GM18519 (cell line): ENCODE measurements around the gene CCR7.
"Not testable (repeated sequence)": the region's sequence is repeated elsewhere in the genome, so short reads cannot be mapped to it uniquely, and the experiment has no call there.

ENCODE experiments used
- ATAC-seq: cut with Tn5 transposase; IDR thresholded peaks from one replicate; pipeline ENCODE4 v1.9.1; 2021; ENCODE audit warnings: mild to moderate bottlenecking, moderate library complexity; ENCODE audit not compliant: unreplicated experiment, low FRiP score

The CCR7 gene

GRCh38 chr17:40597556-40598300 is 32.5 kb upstream of the CCR7 start:
- no peak for ATAC-seq

GRCh38 chr17:40597156-40597555 is 31.9 kb upstream of the CCR7 start:
- no peak for ATAC-seq

DNA sequence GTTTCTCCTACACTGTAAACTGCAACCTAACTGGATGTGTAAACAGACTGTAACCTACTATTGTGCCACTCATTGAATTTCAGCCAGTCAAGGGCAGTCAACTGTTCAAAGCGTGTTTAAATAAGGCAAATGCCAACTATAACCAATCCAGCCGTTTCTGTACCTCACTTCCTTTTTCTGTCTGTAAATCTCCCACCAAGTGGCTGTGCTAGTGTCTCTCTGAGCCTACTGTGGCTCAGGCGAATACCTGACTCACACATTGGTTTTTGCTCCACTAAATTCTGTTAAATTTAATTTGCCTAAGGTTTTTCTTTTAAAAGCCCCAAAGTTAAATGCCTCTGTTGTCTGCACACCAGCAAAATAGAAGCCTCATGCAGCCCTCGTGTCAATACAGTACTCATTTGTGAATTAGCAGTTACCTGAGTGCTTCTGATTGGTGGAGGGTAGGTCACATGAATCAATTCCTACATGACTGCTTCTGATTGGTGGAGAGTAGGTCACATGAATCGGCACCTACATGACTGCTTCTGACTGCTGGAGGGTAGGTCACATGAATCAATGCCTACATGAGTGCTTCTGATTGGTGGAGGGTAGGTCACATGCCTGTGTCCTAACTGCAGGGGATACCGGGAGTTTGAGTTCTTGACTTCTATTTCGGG is 31.1 kb upstream of the CCR7 start:
- ATAC-seq = no peak

- ATAC-seq = no peak
These were observed 25.5 kb upstream of the CCR7 start for GRCh38 chr17:40590742-40591141.

DNA sequence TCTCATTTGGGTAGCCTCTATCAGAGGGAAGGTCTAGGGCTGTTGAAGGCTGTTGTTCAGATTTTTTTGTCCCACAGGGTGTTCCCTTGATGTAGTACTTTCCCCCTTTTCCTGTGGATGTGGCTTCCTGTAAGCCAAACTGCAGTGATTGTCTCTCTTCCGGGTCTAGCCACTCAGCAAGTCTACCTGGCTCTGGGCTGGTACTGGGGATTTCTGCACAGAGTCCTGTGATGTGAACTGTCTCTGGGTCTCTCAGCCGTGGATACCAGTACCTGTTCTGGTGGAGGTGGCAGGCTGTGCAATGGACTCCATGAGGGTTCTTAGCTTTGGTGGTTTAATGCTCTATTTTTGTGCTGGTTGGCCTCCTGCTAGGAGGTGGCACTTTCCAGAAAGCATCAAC is 23.3 kb upstream of the CCR7 start:
- no peak for ATAC-seq

GRCh38 chr17:40586264-40586663 is 21.0 kb upstream of the CCR7 start:
- not testable (repeated sequence) for ATAC-seq

DNA sequence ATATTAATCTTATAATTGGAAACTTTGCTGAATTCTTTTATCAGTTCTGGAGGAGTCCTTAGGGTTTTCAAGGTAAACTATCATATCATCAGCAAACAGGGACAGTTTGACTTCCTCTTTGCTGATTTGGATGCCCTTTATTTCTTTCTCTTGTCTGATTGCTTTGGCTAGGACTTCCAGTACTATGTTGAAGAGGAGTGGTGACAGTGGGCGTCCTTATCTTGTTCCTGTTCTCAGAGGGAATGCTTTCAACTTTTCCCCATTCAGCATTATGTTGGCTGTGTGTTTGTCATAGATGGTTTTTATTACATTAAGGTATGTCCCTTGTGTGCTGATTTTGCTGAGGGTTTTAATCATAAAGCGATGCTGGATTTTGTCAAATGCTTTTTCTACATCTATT is 19.7 kb upstream of the CCR7 start:
- not testable (repeated sequence) for ATAC-seq

DNA sequence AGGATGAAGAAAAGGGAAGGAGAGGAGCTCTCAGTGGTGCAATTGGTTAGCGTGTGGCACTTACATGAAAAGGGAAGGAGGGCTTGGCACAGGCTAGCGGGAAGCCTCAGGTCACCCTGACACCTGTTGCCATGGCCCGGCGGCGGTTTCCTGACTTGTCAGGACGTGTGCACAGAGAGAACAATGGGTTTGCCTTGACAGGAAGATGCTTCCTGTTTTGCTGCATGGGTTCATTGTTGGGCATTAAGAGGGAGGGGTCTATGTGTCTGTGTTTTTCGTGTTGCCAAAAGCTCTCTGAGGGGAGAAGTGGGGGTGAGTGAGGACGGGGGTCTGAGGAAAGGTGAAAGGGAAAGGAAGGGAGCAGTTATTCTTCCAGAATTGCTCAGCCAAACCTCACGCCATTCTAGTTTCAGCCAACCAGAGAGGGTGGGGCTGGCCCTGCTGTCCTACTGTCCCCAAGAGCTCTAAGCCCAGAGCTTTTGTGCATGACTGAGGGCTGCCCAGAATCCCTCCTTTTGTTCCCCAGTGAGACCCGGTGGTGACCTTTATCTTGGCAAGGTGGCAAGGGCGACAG is 17.1 kb upstream of the CCR7 start:
- no peak for ATAC-seq

DNA sequence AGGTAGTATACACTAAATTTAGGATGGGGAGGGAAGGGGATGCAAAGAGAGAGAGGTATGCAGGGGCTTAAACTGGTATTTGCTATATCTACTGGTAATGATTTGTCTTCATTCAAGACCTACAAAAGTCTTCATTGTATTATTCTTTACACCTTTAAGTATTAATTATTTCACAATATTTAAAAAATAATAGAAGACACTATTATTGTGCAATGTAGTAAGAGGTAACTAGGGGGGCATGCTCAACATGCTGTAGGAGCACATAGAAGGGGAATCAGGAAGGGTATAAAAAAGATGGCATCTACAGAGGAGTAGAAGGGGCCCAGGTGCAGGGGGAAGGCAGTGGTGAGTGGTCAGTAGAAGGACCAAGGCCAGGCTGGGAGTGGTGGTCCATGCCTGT is 14.9 kb upstream of the CCR7 start:
- no peak for ATAC-seq

DNA sequence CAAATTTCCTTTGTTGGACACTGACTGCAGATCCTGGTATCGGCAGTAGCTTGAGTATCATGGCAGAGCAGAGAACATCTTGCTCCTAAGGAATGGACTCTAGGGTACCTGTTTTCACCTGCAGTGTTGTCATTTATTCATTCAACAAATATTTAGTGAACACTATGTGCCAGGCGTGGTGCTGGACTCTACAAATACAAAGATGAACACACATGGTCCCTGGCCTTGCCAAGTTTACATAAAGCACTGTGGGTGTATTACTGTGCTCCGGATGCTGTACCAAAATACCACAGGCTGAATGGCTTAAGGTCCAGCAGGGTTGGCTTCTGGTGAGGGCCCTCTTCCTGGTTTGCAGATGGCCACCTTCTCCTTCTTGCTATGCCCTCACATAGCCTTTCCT is 14.2 kb upstream of the CCR7 start:
- no peak for ATAC-seq

DNA sequence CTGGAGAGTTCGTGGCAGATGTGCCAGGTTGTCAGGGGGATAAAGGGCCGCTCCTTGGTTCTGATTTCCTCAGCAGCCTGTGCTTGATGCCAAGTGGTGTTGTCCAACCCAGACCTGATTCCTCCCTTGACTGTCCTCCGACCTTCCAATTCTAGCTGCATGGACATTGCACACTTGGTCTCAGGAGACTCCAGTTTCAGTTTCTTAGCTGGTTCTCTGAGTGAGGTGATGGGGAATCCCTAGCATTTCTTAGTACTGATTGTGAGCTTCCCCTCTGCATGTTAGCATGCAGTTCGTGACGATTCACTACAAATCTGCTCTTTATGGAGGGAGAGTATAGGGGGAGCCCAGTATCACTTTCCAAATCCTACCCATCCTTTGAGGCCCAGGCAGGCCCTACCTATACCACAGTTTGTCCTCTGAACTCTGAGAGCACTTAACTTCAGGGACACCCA is 12.4 kb upstream of the CCR7 start:
- ATAC-seq = no peak

GRCh38 chr17:40576113-40576740 is 11.0 kb upstream of the CCR7 start:
- ATAC-seq = no peak

GRCh38 chr17:40574292-40574691 is 9.0 kb upstream of the CCR7 start:
- ATAC-seq = no peak

- ATAC-seq = not testable (repeated sequence)
These were observed 7.1 kb upstream of the CCR7 start for GRCh38 chr17:40572245-40572993.

- ATAC-seq = no peak
These were observed 3.0 kb upstream of the CCR7 start for GRCh38 chr17:40568074-40568836.

- no peak for ATAC-seq
These were observed 2.1 kb upstream of the CCR7 start for GRCh38 chr17:40567377-40567776.

DNA sequence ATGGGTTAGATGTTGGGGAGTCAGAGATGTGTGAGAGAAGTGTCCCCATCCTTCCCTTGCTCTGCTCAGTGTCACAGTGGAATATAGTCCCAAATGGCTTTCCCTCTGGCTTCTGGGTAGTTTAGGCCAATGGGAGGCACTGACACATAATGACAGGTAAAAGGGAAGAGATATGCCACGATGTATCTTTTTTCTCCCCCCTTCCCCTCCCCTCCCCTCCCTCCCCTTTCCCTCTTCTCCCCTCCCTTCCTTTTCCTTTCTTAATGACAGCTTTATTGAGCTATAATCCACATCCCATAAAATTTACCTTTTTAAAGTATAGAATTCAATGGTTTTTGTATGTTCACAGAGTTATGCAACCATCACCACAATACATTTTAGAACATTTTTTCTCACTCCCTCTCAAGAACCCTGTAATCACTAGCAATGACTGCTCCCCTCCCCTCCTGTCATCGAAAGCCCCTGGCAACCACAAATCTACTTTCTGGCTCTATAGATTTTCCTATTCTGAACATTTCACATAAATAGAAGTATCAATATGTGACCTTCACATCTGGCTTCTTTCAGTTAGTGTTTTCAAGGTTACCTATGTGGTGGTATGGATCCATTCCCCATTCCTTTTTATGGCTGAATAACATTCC is 617 bp upstream of the CCR7 start:
- no peak for ATAC-seq

DNA sequence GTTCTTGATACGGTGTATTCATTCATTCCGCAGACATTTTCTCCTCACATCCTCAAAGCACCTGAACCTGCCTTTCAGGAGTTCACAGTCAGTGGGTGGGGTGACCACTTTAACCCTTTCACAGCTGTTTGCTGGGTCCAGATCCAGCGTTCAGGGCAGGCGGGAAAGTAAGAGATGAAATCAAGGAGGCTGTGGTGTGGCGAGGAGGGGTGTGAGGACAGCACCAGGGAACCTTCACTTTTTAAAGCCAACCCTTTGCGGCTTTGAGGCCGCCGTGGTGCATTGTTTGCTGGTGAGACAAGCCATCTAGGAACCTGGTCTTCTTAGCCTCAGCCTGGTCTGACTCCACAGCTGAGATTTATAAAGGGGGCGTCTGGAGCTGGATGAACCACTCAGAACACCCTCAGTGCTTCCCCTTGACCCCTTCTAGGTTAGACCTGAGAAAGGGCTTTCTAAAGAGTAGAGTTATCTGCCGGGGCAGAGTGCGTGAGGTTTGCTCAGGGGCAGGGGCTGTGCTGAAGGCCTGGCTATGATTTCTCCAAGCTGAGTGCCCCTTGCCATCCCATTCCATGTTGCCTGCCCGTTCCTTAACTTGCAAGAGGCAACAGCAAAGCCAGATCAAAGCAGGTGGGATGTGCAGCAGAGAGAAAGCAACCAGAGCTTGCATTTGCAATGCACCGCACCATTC is 933 bp downstream of the CCR7 start:
- no peak for ATAC-seq
